GM21825 (cell line): ENCODE data around the gene SCAPER.
"Not testable (repeated sequence)": the region's sequence is repeated elsewhere in the genome, so short reads cannot be mapped to it uniquely, and the experiment has no call there.

Experiments used
- ATAC-seq: cut with Tn5 transposase; IDR thresholded peaks from one replicate; pipeline ENCODE4 v1.9.1; 2021; ENCODE audit warnings: mild to moderate bottlenecking, moderate library complexity; ENCODE audit not compliant: unreplicated experiment

The SCAPER gene

GRCh38 chr15:76787273-76787672 lies 117.9 kb downstream of the SCAPER start:
- no peak for ATAC-seq

DNA sequence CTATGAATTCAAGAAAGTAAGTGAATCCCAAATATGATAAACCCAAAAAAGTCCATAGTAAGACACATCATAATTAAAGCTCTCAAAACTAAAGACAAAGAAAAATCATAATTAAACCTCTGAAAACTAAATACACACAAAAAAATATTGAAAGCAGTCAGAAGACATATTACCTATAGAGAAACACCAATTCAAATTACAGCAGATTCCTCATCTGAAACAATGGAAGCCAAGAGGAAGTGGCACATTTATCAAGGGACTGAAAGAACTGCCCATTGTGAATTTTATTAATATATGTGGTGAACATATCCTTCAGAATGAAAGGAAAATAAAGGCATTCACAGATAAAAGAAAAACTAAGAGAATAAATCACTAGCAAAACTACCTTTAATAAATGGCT lies 128.2 kb downstream of the SCAPER start:
- no peak for ATAC-seq

GRCh38 chr15:76776480-76776879 lies 128.7 kb downstream of the SCAPER start:
- no peak for ATAC-seq

GRCh38 chr15:76773234-76773633 lies 131.9 kb downstream of the SCAPER start:
- no peak for ATAC-seq

- ATAC-seq, result no peak
Measured at GRCh38 chr15:76772776-76773175, 132.4 kb downstream of the SCAPER start.

- ATAC-seq, result no peak
Measured at GRCh38 chr15:76764004-76764403, 141.1 kb downstream of the SCAPER start.

- no peak for ATAC-seq
Measured at GRCh38 chr15:76763554-76763953, 141.6 kb downstream of the SCAPER start.

GRCh38 chr15:76756381-76756780 lies 148.8 kb downstream of the SCAPER start:
- ATAC-seq, result no peak

GRCh38 chr15:76753771-76754170 lies 151.4 kb downstream of the SCAPER start:
- no peak for ATAC-seq

GRCh38 chr15:76753131-76753530 lies 152.0 kb downstream of the SCAPER start:
- ATAC-seq, result no peak

DNA sequence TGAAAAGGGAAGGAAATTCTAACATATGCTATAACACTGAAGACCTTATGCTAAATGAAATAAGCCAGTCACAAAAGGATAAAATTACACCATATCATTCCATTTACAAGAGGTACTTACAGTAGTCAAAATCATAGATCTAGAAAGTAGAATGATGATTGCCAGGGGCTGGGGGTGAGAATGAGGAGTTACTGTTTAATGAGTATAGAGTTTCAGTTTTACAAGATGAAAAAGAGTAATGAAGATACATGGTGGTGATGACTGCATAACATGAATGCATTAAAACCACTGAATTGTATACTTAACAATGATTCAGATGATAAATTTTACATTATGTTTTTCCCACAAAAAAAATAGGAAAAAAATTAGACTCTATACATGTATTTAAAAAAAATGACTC lies 152.6 kb downstream of the SCAPER start:
- ATAC-seq, result no peak

DNA sequence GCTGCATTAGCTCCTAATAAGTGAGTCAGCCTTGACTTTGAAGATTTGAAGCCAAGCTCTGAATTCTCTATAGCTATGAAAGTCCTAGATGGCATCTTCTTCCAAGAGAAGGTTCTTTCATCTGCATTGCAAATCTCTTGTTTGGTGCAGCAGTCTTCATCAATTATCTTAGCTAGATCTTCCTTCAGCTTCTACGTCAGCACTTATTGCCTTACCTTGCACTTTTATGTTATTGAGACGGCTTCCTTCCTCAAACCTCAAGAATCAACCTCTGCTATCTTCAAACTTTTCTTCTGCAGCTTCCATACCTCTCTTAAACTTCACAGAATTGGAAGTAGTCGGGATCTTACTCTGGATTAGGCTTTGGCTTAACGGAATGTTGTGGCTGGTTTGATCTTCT lies 167.6 kb downstream of the SCAPER start:
- ATAC-seq, result no peak

- ATAC-seq, result not testable (repeated sequence)
Measured at GRCh38 chr15:76732321-76732720, 172.8 kb downstream of the SCAPER start.

DNA sequence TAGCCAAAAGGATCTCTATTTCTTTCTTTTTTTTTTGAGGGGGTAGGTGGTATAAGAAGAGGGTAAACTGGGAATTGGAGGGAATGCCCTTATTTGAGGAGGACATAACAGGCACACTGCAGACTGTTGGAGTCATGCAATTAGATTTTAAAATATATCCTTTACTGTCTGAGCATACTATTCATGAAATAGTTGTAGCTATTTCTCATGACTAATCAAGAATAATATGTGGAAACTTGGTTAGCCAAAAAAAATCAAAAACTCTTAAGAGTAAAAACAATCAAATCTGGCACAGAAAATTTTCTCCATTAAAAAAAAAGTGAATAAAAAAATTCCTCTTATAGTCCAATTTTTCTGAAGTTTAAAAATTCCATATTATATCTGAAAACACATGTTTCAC lies 174.9 kb downstream of the SCAPER start:
- ATAC-seq, result no peak

GRCh38 chr15:76718863-76719262 lies 186.3 kb downstream of the SCAPER start:
- no peak for ATAC-seq

DNA sequence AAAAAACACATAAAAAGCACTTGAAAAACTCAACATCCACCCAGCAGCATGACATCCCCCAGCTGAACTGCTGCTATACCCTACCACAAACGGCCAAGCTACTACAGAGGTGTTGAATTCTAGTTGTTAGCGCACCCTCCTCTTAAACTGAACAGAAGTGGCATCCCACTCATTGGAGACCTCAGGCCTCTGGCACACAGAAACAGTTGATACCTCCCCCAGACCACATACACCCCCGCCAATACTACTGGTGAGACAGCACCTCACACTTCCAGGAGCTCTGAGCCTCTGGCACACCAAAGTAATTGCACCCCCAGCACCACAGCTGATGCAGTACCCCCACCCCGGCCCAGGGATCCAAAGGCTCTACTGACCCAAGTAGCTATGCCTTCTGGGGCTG lies 190.2 kb downstream of the SCAPER start:
- no peak for ATAC-seq

GRCh38 chr15:76711351-76711827 lies 193.8 kb downstream of the SCAPER start:
- peak; percentile 55 for ATAC-seq

GRCh38 chr15:76704032-76704431 lies 201.1 kb downstream of the SCAPER start:
- ATAC-seq, result not testable (repeated sequence)

DNA sequence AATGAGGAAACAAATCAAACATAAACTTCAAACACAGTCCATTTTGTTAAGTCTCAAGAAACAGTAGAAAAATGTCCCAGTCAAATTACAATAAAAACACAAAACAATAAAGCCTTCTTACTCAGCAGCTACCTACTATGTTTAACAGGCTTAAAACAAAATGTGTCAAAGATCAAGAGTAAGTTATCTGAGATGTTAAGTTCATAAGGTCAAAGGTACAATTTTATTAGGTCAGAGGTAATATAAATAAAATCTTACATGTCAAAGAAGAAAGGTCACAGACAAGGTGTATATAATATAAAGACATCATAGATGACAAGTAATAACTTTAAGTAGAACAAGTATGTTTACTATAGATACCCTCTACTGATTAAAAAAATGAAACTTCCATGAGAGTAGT lies 208.3 kb downstream of the SCAPER start:
- no peak for ATAC-seq

DNA sequence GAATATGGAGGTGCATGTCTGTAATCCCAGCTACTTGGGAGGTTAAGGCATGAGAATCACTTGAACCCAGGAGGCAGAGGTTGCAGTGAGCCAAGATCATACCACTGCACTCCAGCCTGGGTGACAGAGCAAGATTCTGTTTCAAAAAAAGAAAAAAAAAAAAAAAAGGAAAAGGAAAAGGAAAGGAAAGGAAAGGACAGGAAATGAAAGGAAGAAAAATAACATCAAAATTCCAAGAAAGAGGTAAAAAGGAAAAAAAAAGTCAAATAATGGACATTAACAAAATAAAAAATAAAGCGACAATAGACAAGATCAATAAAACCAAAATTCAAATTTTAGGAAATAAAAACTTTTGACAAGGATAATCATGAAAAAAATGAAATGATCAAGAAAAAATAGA lies 212.6 kb downstream of the SCAPER start:
- not testable (repeated sequence) for ATAC-seq

DNA sequence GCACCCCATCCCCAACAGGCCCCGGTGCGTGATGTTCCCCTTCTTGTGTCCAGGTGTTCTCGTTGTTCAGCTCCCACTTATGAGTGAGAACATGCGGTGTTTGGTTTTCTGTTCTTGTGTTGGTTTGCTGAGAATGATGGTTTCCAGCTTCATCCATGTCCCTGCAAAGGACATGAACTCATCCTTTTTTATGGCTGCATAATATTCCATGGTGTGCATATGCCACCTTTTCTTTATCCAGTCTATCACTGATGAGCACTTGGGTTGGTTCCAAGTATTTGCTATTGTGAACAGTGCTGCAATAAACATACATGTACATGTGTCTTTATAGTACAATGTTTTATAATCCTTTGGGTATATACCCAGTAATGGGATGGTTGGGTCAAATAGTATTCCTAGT lies 217.5 kb downstream of the SCAPER start:
- ATAC-seq, result not testable (repeated sequence)

DNA sequence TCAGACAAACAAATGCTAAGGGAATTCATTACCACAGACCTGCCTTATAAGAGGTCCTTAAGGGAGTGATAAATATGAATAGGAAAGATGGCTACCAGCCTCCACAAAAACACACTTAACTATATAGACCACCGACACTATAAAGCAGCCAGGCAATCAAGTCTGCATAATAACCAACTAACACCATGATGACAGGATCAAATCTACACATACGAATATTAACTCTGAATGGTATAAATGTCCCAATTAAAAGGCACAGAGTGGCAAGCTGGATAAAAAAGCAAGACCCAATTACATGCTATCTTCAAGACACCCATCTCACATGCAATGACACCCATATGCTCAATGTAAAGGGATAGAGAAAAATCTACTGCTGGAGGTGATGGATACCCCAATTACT lies 221.1 kb downstream of the SCAPER start:
- ATAC-seq, result no peak

DNA sequence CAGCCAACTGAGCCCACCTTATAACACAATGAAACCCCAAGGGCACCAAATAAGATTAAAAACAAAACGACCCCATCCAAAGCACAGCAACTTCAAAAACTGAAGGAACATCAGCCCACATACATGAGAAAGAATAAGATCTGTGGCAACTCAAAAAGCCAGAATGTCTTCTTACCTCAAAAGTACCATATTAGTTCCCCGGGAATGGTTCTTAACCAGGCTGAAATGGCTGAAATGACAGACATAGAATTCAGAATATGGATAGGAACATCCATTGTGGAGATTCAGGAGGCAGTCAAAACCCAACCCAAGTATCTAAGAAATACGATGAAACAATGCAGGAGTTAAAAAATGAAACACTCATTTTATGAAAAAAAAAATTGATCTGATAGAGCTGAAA lies 222.3 kb downstream of the SCAPER start:
- no peak for ATAC-seq

DNA sequence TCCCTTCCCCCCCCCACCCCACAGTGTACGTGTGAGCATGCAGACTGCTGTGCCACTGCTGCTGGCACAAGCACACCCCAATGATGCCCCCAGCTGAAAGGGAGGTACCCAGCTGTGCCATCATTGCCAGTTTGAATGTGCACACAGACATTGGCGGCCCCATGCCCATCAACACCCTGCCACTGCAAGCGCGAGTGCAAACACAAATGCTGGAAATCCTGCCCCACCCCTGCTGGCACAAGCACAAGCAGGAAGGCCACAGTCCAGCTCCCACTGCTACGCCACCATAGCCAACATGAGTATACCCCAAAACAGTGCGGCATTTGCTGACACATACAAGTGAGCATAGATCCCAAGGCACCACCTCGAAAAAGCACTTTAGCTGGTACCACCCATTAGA lies 222.9 kb downstream of the SCAPER start:
- no peak for ATAC-seq
